Sigmoid colon (tissue), 4 donors: Measurements from ENCODE around the gene NACA2.

Source experiments
- CTCF ChIP-seq, 4 experiments: fragments of 450-650 bp in 3 of 4; fragments of 200-600 bp in 1 of 4; IDR thresholded peaks; one replicate each; pipeline ENCODE4 v1.5.1; 2016 to 2019; ENCODE audit warnings: antibody characterized with exemption in 4 of 4, mild to moderate bottlenecking in 3 of 4, moderate library complexity in 2 of 4
- EP300 ChIP-seq, 4 donors: sonication (generic); formaldehyde crosslinking; IDR thresholded peaks; one replicate each; pipeline ENCODE4 v1.6.1; 2017; ENCODE audit warnings: antibody characterized with exemption in 4 of 4
- POLR2A ChIP-seq, 2 donors: fragments of 450-650 bp; IDR thresholded peaks; one replicate each; pipeline ENCODE4 v1.6.1; 2016; ENCODE audit warnings: antibody characterized with exemption in 2 of 2, mild to moderate bottlenecking in 2 of 2, moderate library complexity in 2 of 2
- POLR2AphosphoS5 ChIP-seq, 4 donors: sonication (generic); formaldehyde crosslinking; IDR thresholded peaks; one replicate each; pipeline ENCODE4 v1.6.1; 2017; ENCODE audit warnings: antibody characterized with exemption in 4 of 4

GRCh38 chr17:61591930-61592329 lies 911 bp upstream of the NACA2 start:
- TF ChIP-seq CTCF (IDR thresholded peaks at IDR 0.05): no peak
- TF ChIP-seq EP300 (IDR thresholded peaks at IDR 0.05): no peak
- TF ChIP-seq POLR2AphosphoS5 (IDR thresholded peaks at IDR 0.05): no peak
- no peak for TF ChIP-seq POLR2A (IDR thresholded peaks at IDR 0.05)
